CD4-positive, alpha-beta T cell (primary cell): Measurements from ENCODE around the gene GNAT1. TPM values are rescaled to one million over a fixed set of nuclear protein-coding genes. Genes with fewer than 3 reads are reported as not detected.

Experiments
- ATAC-seq: fragments of 200-7000 bp; cut with Tn5 transposase; one replicate; pipeline ENCODE4 v1.10.0; 2022; ENCODE audit warnings: mild to moderate bottlenecking; ENCODE audit not compliant: poor library complexity
- CTCF ChIA-PET: fragments of 350-600 bp; sonication (Branson Sonifier 250); formaldehyde crosslinking; loops from one replicate; lab custom pipeline; 2021; ENCODE audit warnings: antibody characterized with exemption, inconsistent platforms; lab: Charles Lee
- POLR2A ChIA-PET: fragments of 350-600 bp; sonication (Branson Sonifier 250); formaldehyde crosslinking; loops from one replicate; lab custom pipeline; 2021; ENCODE audit warnings: antibody characterized with exemption, inconsistent platforms; lab: Charles Lee
- DNase-seq, 14 experiments: peaks; one replicate each; pipeline ENCODE4 v3.0.0-alpha.2; 2013 to 2020; ENCODE audit warnings: mixed read lengths in 2 of 14
- H3K27ac ChIP-seq, 2 donors: one replicate each; pipeline versions ENCODE4 v1.5.1 to v1.7.0; 2013; ENCODE audit warnings: low read length in 2 of 2, low read depth in 1 of 2, mild to moderate bottlenecking in 1 of 2
- H3K27me3 ChIP-seq, 2 experiments: 1 replicate in 1 of 2; 2 replicates in 1 of 2; pipeline versions ENCODE4 v1.6.1 to v1.7.0; 2013; ENCODE audit warnings: low read length in 2 of 2, control low read depth in 1 of 2, mild to moderate bottlenecking in 1 of 2, moderate library complexity in 1 of 2; ENCODE audit not compliant: insufficient read depth in 2 of 2, control insufficient read depth in 1 of 2
- H3K36me3 ChIP-seq: one replicate; pipeline ENCODE4 v1.6.1; 2013; ENCODE audit warnings: low read length, control low read depth; ENCODE audit not compliant: insufficient read depth
- H3K4me1 ChIP-seq: one replicate; pipeline ENCODE4 v1.6.1; 2013; ENCODE audit warnings: low read length, control low read depth; ENCODE audit not compliant: insufficient read depth
- H3K4me3 ChIP-seq: one replicate; pipeline ENCODE4 v1.5.1; 2013; ENCODE audit warnings: mild to moderate bottlenecking, low read length, moderate library complexity
- H3K9me3 ChIP-seq, 2 experiments: 1 replicate in 1 of 2; 2 replicates in 1 of 2; pipeline versions ENCODE4 v1.6.1 to v1.7.0; 2013; ENCODE audit warnings: low read length in 2 of 2, mild to moderate bottlenecking in 2 of 2, control low read depth in 1 of 2, moderate library complexity in 1 of 2; ENCODE audit not compliant: control insufficient read depth in 1 of 2, insufficient read depth in 1 of 2
- H3K27ac Mint-ChIP-seq: one replicate; pipeline ENCODE4 v1.8.0; 2020; ENCODE audit warnings: mixed read lengths
- H3K27me3 Mint-ChIP-seq: one replicate; pipeline ENCODE4 v1.8.0; 2021; ENCODE audit warnings: mixed read lengths
- H3K36me3 Mint-ChIP-seq: one replicate; pipeline ENCODE4 v1.8.0; 2021; ENCODE audit warnings: low read depth, mixed read lengths
- H3K4me1 Mint-ChIP-seq: one replicate; pipeline ENCODE4 v1.8.0; 2021; ENCODE audit warnings: low read depth, mixed read lengths
- H3K4me3 Mint-ChIP-seq: one replicate; pipeline ENCODE4 v1.8.0; 2020; ENCODE audit warnings: mild to moderate bottlenecking, mixed read lengths
- H3K9me3 Mint-ChIP-seq: one replicate; pipeline ENCODE4 v1.8.0; 2020; ENCODE audit warnings: mixed read lengths
- intact Hi-C, 2 experiments: fragments of 100-400 bp; cut with DNase I in 1 of 2; cut with micrococcal nuclease in 1 of 2; formaldehyde crosslinking; loops; one replicate each; pipeline versions ENCODE4 v1.15.1 to v1.9.0; 2023 to 2025; cut with DNase I, micrococcal nuclease
- total RNA-seq, 174 experiments: library from RNA in 2 of 174; stranded (reverse) in 2 of 174; gene quantifications; one replicate each; pipeline ENCODE4 v1.2.3 and lab custom pipeline; 2021 to 2026
- TF ChIP-seq, protein P1 (sequence below): fragments of 200-600 bp; IDR thresholded peaks from one replicate; pipeline ENCODE4 v1.8.0; 2022; ENCODE audit warnings: antibody characterized with exemption, mild to moderate bottlenecking

GNAT1 gene
- total RNA-seq, 2 experiments from 2014 or later = 0.11 to 0.28 TPM

GRCh38 chr3:50230104-50230793, 38.8 kb downstream of the GNAT1 start:
- H3K27me3 ChIP-seq = no peaks in the 10 kb centered on the region
- peaks cover 45% of the 10 kb centered on the region for H3K4me1 ChIP-seq
- no peaks in the 10 kb centered on the region for H3K27me3 Mint-ChIP-seq
- POLR2A ChIA-PET = interaction anchor here (4.8 kb wide), 1 partner anchor 15 kb away, joined by 55 read pairs; no protein-coding TSS in a partner anchor
- no peaks in the 10 kb centered on the region for H3K9me3 Mint-ChIP-seq
- no peak for ATAC-seq
- H3K4me3 ChIP-seq = no peak overlapping the region
- intact Hi-C loops = no loop called here
- no peak overlapping the region for H3K4me3 Mint-ChIP-seq
- peaks cover 7% of the 10 kb centered on the region for H3K36me3 Mint-ChIP-seq
- no peak overlapping the region for H3K27ac Mint-ChIP-seq
- no peak for DNase-seq
- no peak overlapping the region for H3K27ac ChIP-seq
- H3K36me3 ChIP-seq = no peaks in the 10 kb centered on the region
- TF ChIP-seq, protein P1, sequence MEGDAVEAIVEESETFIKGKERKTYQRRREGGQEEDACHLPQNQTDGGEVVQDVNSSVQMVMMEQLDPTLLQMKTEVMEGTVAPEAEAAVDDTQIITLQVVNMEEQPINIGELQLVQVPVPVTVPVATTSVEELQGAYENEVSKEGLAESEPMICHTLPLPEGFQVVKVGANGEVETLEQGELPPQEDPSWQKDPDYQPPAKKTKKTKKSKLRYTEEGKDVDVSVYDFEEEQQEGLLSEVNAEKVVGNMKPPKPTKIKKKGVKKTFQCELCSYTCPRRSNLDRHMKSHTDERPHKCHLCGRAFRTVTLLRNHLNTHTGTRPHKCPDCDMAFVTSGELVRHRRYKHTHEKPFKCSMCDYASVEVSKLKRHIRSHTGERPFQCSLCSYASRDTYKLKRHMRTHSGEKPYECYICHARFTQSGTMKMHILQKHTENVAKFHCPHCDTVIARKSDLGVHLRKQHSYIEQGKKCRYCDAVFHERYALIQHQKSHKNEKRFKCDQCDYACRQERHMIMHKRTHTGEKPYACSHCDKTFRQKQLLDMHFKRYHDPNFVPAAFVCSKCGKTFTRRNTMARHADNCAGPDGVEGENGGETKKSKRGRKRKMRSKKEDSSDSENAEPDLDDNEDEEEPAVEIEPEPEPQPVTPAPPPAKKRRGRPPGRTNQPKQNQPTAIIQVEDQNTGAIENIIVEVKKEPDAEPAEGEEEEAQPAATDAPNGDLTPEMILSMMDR = no peak
- CTCF ChIA-PET = interaction anchor here (5.1 to 5.4 kb wide), 2 partner anchors 16 to 35 kb away, joined by 71 to 82 read pairs; no protein-coding TSS in a partner anchor
- H3K4me1 Mint-ChIP-seq = peaks cover 36% of the 10 kb centered on the region
- no peaks in the 10 kb centered on the region for H3K9me3 ChIP-seq

GRCh38 chr3:50230794-50231125, 39.4 kb downstream of the GNAT1 start:
- Mint-ChIP-seq H3K27me3 (no peaks in the 10 kb centered on the region), H3K36me3 (peaks cover 10% of the 10 kb centered on the region), H3K4me3 (peak overlapping the region; percentile 60), H3K4me1 (peaks cover 41% of the 10 kb centered on the region), H3K27ac (no peak overlapping the region), H3K9me3 (no peaks in the 10 kb centered on the region)
- Histone ChIP-seq H3K36me3 (no peaks in the 10 kb centered on the region), H3K27me3 (no peaks in the 10 kb centered on the region), H3K27ac (no peak overlapping the region), H3K4me3 (no peak overlapping the region), H3K9me3 (no peaks in the 10 kb centered on the region), H3K4me1 (peaks cover 49% of the 10 kb centered on the region)
- ChIA-PET POLR2A (no interaction called here), CTCF (no interaction called here)
- DNase-seq = no peak
- no peak for ATAC-seq
- TF ChIP-seq, protein P1 = no peak
- intact Hi-C loops = no loop called here

DNA sequence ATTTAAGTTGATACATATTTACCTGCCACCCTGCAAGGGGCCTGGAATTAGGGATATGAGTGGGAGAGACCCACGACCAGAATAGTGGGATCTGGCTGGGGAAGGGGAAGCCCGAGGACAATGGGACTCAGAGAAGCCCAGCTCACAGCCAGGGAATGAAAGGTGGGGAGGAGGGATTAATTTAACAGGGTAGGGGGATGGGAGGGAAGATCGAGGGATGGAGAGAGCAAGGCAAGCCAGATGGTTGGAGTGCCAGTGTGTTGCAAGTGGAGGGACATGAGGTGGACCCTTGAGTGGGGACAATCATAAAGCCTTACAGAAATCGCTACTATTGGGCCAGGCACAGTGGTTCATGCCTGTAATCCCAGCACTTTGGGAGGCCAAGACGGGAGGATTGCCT, 40.2 kb downstream of the GNAT1 start:
- no peaks in the 10 kb centered on the region for H3K27me3 ChIP-seq
- ATAC-seq = no peak
- Mint-ChIP-seq H3K27ac (no peak overlapping the region), H3K9me3 (no peaks in the 10 kb centered on the region), H3K36me3 (peaks cover 17% of the 10 kb centered on the region), H3K4me1 (peaks cover 38% of the 10 kb centered on the region), H3K27me3 (no peaks in the 10 kb centered on the region), H3K4me3 (no peak overlapping the region)
- CTCF ChIA-PET = no interaction called here
- H3K27ac ChIP-seq = no peak overlapping the region
- no peaks in the 10 kb centered on the region for H3K9me3 ChIP-seq
- intact Hi-C loops = no loop called here
- H3K4me1 ChIP-seq = peaks cover 40% of the 10 kb centered on the region
- DNase-seq = no peak
- TF ChIP-seq, protein P1 = no peak
- POLR2A ChIA-PET = no interaction called here
- no peaks in the 10 kb centered on the region for H3K36me3 ChIP-seq
- H3K4me3 ChIP-seq = no peak overlapping the region
